ENCODE measurements around the gene LAMA2. TPM values are rescaled to one million over a fixed set of nuclear protein-coding genes. Genes with fewer than 3 reads are reported as not detected.

The LAMA2 gene
- total and polyA plus RNA-seq, 2 of the 13 experiments (the other 11 are each of a cell fraction or from before 2014, with no cell fraction given): 0.11 to 0.28 TPM

DNA sequence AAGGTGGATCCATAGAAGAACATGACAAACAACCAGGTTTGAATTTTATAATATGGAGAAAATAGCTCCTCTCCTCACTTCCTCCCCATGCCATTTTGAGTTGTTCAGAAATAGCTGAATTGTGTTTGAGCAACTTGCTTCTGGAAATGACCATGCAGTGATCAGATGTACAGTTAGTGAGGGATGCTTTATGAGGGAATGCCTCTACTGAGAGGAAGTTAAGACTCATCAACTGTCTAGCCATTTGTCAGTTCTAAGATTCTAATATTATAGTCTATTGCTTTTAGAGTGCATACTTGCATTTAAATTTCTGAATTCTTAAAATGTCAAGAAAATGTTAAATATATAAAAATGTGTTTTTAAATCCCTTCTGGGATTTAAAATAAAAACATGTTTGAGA is 3.8 kb downstream of the LAMA2 start:
- Histone ChIP-seq H3K36me3 (replicated peaks in 1 of 2; ENCODE audit: control insufficient read depth in 1 of 2, insufficient read depth in 2 of 2, low read length in 2 of 2) (no peaks in the 10 kb centered on the region), H3K27ac (ENCODE audit: extremely low read length, insufficient read depth, low read length) (no peak overlapping the region), H3K9me3 (ENCODE audit: low read length) (no peaks in the 10 kb centered on the region), H3K27me3 (ENCODE audit: control insufficient read depth in 1 of 2, insufficient read depth in 2 of 2, low read length in 2 of 2) (peaks cover 2 to 10% of the 10 kb centered on the region in 2 experiments; a peak in 3 of 5 replicates), H4K20me1 (ENCODE audit: insufficient read depth, low read length) (no peaks in the 10 kb centered on the region), H3K4me2 (ENCODE audit: low read depth, low read length) (no peak overlapping the region), H3K79me2 (ENCODE audit: insufficient read depth, low read length) (no peaks in the 10 kb centered on the region), H3K9ac (ENCODE audit: insufficient read depth, low read depth, low read length) (no peak overlapping the region), H3K4me3 (replicated peaks in 1 of 3; ENCODE audit: insufficient read depth in 1 of 3, low read depth in 2 of 3, low read length in 3 of 3) (no peak overlapping the region), H2AFZ (ENCODE audit: low read length) (no peak overlapping the region), H3K4me1 (ENCODE audit: insufficient read depth, low read length) (no peaks in the 10 kb centered on the region)
- FAIRE-seq (no peak), ATAC-seq (no peak), DNase-seq (ENCODE audit: low spot score) (no peak)
- ChIA-PET POLR2A (no interaction called here), CTCF (ENCODE audit: low intra/inter-chr PET ratio, low total read pairs) (no interaction called here)
- in situ Hi-C loops (cut with HindIII; ENCODE audit: extremely low pct_ligation_motif_present, low pct_unique_long_range_greater_than_20kb): no loop called here
- intact Hi-C loops (cut with micrococcal nuclease; ENCODE audit: unreplicated experiment): no loop called here
- TF ChIP-seq, protein P1, sequence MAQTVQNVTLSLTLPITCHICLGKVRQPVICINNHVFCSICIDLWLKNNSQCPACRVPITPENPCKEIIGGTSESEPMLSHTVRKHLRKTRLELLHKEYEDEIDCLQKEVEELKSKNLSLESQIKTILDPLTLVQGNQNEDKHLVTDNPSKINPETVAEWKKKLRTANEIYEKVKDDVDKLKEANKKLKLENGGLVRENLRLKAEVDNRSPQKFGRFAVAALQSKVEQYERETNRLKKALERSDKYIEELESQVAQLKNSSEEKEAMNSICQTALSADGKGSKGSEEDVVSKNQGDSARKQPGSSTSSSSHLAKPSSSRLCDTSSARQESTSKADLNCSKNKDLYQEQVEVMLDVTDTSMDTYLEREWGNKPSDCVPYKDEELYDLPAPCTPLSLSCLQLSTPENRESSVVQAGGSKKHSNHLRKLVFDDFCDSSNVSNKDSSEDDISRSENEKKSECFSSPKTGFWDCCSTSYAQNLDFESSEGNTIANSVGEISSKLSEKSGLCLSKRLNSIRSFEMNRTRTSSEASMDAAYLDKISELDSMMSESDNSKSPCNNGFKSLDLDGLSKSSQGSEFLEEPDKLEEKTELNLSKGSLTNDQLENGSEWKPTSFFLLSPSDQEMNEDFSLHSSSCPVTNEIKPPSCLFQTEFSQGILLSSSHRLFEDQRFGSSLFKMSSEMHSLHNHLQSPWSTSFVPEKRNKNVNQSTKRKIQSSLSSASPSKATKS (CRISPR knock-in tag; IDR thresholded peaks at IDR 0.05): no peak
- no peak for TF ChIP-seq MAF1 (CRISPR knock-in tag; IDR thresholded peaks at IDR 0.05; ENCODE audit: borderline replicate concordance)
- no peak for TF ChIP-seq SP140L (CRISPR knock-in tag; IDR thresholded peaks at IDR 0.05; ENCODE audit: borderline replicate concordance)
- TF ChIP-seq HMGXB4 (CRISPR knock-in tag; IDR thresholded peaks at IDR 0.05; ENCODE audit: borderline replicate concordance in 1 of 2, low read depth in 1 of 2): no peak
- no peak for TF ChIP-seq BRD4 (CRISPR knock-in tag; IDR thresholded peaks at IDR 0.05)
- TF ChIP-seq EHMT2 (IDR thresholded peaks at IDR 0.05; ENCODE audit: borderline replicate concordance, low read depth, low read length): no peak
- no peak for TF ChIP-seq ZNF749 (CRISPR knock-in tag; IDR thresholded peaks at IDR 0.05; ENCODE audit: borderline replicate concordance)
- TF ChIP-seq ZNF792 (CRISPR knock-in tag; IDR thresholded peaks at IDR 0.05): no peak
- no peak for TF ChIP-seq ZNF746 (CRISPR knock-in tag; IDR thresholded peaks at IDR 0.05)
- no peak for TF ChIP-seq ZFP90 (CRISPR knock-in tag; IDR thresholded peaks at IDR 0.05; ENCODE audit: borderline replicate concordance)
- no peak for TF ChIP-seq HDAC6 (IDR thresholded peaks at IDR 0.05; ENCODE audit: low read depth, low read length)
- no peak for TF ChIP-seq ZNF660 (CRISPR knock-in tag; IDR thresholded peaks at IDR 0.05; ENCODE audit: borderline replicate concordance, low read depth)
- no peak for TF ChIP-seq MEIS2 (CRISPR knock-in tag; IDR thresholded peaks at IDR 0.05)
- TF ChIP-seq ZFP41 (CRISPR knock-in tag; IDR thresholded peaks at IDR 0.05; ENCODE audit: borderline replicate concordance): no peak
- TF ChIP-seq ZNF296 (CRISPR knock-in tag; conservative IDR thresholded peaks at IDR 0.05): no peak
- TF ChIP-seq ZNF878 (CRISPR knock-in tag; IDR thresholded peaks at IDR 0.05): no peak
- BruUV-seq (replicated peaks): no TSS peak

Data from HepG2 (cell line).